Lung microvascular endothelial cell (primary cell): Measurements from ENCODE around the gene KLF8. TPM values are rescaled to one million over a fixed set of nuclear protein-coding genes. Genes with fewer than 3 reads are reported as not detected.

Experiments
- DNase-seq, 2 donors: peaks; one replicate each; pipeline versions ENCODE4 v3.0.0 to v3.0.0-alpha.2; 2010; ENCODE audit warnings: low read depth in 2 of 2
- total RNA-seq: library from RNA; depleted of rRNA; stranded (reverse); fragments of >200 nt; gene quantifications from 2 replicates; pipeline ENCODE4 v1.2.1, GENCODE V29; 2014

The KLF8 gene
- total RNA-seq, 1 donor from 2014 or later: 0.20 TPM

- no peak for DNase-seq
These were observed 77.7 kb downstream of the KLF8 start for GRCh38 chrX:56309881-56310280.

- no peak for DNase-seq
These were observed 78.4 kb downstream of the KLF8 start for GRCh38 chrX:56310581-56310980.

DNA sequence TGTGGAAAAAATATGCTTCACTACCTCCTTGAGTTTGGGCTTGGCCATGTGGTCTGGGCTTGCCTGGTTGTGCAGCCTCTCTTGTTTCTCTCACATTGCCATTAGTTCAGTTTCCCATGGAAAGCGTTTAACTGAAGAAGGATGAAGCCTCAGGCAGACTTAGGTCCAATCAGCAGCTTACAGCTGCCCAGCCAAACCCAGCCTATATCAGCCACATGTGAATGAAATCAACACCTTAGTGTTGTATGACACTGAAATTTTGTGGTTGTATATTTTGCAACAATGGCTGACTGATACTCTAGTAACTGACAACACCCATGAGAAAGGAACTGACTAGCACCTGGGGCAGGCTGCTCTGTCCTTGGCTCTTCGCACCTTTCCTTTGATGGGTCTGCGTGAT, 81.2 kb downstream of the KLF8 start:
- no peak for DNase-seq

- DNase-seq: no peak
These were observed 82.2 kb downstream of the KLF8 start for GRCh38 chrX:56314334-56314733.

DNA sequence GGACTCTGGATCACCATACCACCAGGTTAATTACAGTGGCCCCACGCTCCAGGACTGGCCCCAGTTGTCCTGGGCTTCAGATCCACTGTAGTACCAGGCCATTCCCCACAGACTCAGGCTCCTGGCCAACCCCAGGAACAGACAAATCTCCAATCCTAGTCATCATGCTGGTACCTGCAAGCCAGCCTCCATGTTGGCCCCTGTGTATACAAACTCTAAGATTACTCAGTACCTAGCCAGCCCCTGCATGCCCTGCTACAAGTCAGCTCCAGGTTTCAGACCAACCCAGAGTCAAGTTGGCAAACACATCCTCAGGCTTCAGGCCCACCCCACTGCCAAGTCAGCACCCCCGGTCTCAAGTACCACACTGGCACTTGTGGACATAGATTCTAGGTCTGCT, 85.9 kb downstream of the KLF8 start:
- no peak for DNase-seq

- no peak for DNase-seq
These were observed 87.0 kb downstream of the KLF8 start for GRCh38 chrX:56319165-56319564.
